ENCODE measurements around the gene FBXO47. TPM values are rescaled to one million over a fixed set of nuclear protein-coding genes. Genes with fewer than 3 reads are reported as not detected.

The FBXO47 gene
- total and polyA plus RNA-seq, 9 donors, result not detected

DNA sequence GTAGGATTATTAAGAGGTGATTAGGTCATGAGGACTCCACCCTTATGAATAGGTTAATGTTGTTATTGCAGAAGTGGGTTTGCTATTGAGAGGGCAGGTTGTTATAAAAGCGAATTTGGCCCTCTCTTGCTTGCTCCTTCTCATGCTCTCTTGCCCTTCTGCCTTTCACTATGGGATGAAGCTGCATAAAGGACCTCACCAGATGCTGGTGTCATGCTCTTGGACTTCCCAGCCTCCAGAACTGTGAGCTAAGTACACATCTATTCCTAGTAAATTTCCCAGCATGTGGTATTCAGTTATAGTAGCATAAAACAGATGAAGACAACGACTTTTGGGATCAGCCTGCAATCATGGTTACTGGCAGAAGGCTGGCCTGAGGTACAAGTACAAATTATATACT is 41.4 kb upstream of the FBXO47 start:
- Histone ChIP-seq H3K4me3 (ENCODE audit: low read length) (no peak overlapping the region), H3K9me3 (replicated peaks; ENCODE audit: control insufficient read depth, low read depth, low read length) (peaks cover 3% of the 10 kb centered on the region), H3K27ac (ENCODE audit: low read length) (no peak overlapping the region), H3K36me3 (ENCODE audit: control insufficient read depth, insufficient read depth, low read length) (no peaks in the 10 kb centered on the region), H3K27me3 (ENCODE audit: control insufficient read depth, insufficient read depth, low read length) (no peaks in the 10 kb centered on the region), H3K4me1 (ENCODE audit: control insufficient read depth, insufficient read depth, low read length) (no peaks in the 10 kb centered on the region)
- DNase-seq, result no peak
- no CpG with 5 or more reads among the region's 2 CpGs for WGBS (ENCODE audit: insufficient coverage)

DNA sequence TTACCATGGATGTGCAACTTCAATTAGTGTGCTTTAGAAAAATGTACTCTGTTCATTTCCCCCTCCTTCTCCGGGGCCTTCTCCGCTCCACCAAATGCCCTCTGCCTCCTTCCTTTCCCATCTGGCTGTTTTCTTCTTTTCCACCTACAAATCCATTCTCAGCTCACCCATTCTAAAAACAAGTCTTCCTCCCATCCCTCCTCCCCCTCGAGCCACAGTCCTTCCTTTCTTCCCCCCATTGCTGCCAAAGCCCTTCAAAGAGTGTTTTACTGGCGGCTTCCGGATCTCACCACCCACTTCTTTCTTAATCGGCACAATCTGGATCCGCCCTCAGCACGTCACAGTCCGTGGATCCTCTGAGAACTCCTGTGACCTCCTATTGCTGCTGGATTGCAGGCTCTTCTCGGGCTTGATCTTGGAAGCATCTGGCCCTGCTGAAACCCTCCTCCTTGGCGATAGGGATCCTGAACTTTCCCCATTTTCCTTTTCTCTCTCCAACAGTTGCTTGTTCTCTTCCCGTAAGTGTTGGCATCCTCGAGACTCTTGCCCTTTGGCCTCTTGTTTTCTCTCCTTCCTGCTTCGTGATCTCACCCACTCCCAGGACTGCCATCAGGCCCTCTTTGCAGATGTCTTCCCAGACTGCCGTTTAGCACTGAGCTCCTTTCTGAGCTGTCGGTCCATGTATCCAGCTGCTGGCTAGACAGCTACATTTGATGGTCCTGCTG is 36.0 kb upstream of the FBXO47 start:
- Histone ChIP-seq H3K27me3 (ENCODE audit: control insufficient read depth, insufficient read depth, low read length) (peaks cover 2% of the 10 kb centered on the region), H3K4me1 (ENCODE audit: control insufficient read depth, insufficient read depth, low read length) (peaks cover 14% of the 10 kb centered on the region), H3K4me3 (ENCODE audit: low read length) (no peak overlapping the region), H3K9me3 (replicated peaks; ENCODE audit: control insufficient read depth, low read depth, low read length) (no peaks in the 10 kb centered on the region), H3K27ac (ENCODE audit: low read length) (peak overlapping the region; percentile 75), H3K36me3 (ENCODE audit: control insufficient read depth, insufficient read depth, low read length) (no peaks in the 10 kb centered on the region)
- peak; percentile 82 for DNase-seq
- 32% methylated on average over 16 of the region's 16 CpGs for WGBS (ENCODE audit: insufficient coverage)

DNA sequence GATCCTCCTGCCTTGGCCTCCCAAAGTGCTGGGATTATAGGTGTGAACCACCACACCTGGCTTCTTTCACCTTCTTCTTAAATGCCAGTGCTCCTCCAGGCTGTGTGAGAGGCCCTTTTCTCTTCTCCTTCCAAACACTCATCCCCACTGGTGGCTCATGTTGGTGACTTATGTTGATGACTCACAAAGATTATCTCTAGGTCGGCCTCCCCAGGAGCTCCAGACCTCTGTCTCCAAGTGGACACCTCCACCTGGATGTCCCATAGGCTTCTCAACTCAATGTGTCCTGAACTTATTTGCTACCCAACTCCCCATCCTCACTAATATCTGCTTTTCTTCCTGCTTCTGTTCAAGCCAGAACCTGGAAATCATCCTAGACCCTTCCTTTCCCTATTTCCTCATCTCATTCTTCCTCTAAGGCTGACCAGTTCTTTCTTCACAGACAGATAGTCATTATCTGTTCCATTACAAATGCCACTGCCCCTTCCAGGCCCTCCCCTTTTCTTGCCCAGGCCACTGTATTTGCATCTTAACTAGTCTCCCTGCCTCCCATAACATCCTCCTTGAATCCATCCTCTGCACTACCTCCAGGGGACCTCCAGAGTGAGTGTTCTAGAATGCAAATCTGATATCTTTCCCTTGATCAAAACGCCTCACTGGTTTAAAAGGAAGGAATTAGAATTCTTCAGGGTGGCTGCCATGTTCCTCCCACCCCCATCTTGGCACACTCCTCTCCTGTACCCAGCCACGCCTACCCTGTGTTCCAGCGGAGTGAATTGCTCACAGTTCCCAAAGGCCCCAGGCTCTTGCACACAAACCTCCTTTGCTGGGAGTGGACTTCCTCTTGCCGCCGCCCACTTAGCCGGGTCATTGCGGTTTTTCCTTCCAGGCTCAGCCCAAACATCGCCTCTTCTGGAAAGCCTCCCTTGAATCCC is 34.8 kb upstream of the FBXO47 start:
- H3K9me3 ChIP-seq (replicated peaks; ENCODE audit: control insufficient read depth, low read depth, low read length), result peaks cover 7% of the 10 kb centered on the region
- peaks cover 14% of the 10 kb centered on the region for H3K4me1 ChIP-seq (ENCODE audit: control insufficient read depth, insufficient read depth, low read length)
- no peak overlapping the region for H3K4me3 ChIP-seq (ENCODE audit: low read length)
- peaks cover 2% of the 10 kb centered on the region for H3K27me3 ChIP-seq (ENCODE audit: control insufficient read depth, insufficient read depth, low read length)
- WGBS (ENCODE audit: insufficient coverage), result 60% methylated on average over 8 of the region's 9 CpGs
- no peaks in the 10 kb centered on the region for H3K36me3 ChIP-seq (ENCODE audit: control insufficient read depth, insufficient read depth, low read length)
- H3K27ac ChIP-seq (ENCODE audit: low read length), result peak overlapping the region; percentile 45
- peak; percentile 73 for DNase-seq

DNA sequence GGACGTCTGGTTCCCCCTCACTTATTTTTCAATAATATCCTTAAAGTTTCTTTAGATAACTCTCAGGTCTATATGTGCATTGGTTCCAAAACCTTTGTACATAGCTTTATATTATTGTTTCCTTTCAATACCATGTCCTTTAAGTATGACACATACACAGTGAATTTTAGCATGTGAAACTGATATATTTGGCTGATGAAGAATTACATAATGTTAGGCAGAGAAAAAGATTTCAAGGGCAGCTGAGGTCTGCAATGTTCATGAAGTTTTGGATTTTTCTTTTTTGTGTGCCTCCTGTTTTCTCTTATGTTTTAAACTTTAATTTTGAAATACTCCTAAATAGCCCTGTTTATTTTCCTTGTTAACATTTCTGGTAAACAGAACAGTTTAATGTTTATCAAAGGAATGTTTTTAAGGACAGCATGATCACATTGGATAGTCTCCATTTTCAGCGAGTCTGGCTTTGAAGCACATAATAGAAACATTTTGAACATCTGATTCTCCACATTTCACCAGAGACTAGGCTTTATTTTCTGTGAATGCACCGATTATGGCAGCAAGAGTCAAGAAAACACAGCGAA is 32.9 kb upstream of the FBXO47 start:
- H3K27ac ChIP-seq (ENCODE audit: low read length), result peak overlapping the region; percentile 29
- peak; percentile 32 for DNase-seq
- 20% methylated on average over 3 of the region's 4 CpGs for WGBS (ENCODE audit: insufficient coverage)

DNA sequence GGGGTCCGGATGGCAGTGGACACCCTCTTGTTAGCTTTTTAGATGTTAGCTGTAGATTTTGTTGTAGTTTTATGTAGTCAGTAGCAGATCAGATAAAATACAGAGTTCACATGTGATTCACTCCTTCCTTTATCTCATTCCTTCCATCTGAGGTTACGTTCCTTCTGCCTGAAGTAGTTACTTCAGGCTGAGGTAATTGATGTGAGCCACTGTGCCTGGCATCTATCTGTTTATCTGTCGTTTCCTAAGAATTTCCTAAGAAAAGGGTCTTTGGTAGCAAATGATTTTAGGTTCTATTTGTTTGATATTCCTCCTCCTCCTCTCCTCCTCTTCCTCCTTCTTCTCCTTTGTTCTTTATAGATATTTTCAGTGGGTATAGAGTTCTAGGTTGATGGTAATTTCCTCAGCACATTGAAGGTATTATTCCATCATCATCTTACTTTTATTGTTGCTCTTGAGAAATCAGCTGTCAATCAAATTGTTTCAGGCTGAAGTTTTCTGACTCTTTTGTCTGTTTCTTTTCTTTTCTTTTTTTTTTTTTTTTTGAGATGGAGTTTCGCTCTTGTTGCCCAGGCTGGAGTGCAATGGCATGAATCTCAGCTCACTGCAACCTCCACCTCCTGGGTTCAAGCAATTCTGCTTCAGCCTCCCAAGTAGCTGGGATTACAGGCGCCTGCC is 29.6 kb upstream of the FBXO47 start:
- Histone ChIP-seq H3K27ac (ENCODE audit: low read length) (no peak overlapping the region), H3K36me3 (ENCODE audit: control insufficient read depth, insufficient read depth, low read length) (no peaks in the 10 kb centered on the region), H3K4me3 (ENCODE audit: low read length) (no peak overlapping the region), H3K4me1 (ENCODE audit: control insufficient read depth, insufficient read depth, low read length) (peaks cover under 1% of the 10 kb centered on the region), H3K27me3 (ENCODE audit: control insufficient read depth, insufficient read depth, low read length) (no peaks in the 10 kb centered on the region), H3K9me3 (replicated peaks; ENCODE audit: control insufficient read depth, low read depth, low read length) (peaks cover 16% of the 10 kb centered on the region)
- no peak for DNase-seq
- WGBS (ENCODE audit: insufficient coverage), result no CpG with 5 or more reads among the region's 5 CpGs

More for the DNA sequence above, 32.9 kb upstream of the FBXO47 start:
- peaks cover 14% of the 10 kb centered on the region for H3K4me1 ChIP-seq (ENCODE audit: control insufficient read depth, insufficient read depth, low read length)
- peaks cover 16% of the 10 kb centered on the region for H3K9me3 ChIP-seq (replicated peaks; ENCODE audit: control insufficient read depth, low read depth, low read length)
- H3K36me3 ChIP-seq (ENCODE audit: control insufficient read depth, insufficient read depth, low read length), result no peaks in the 10 kb centered on the region
- H3K27me3 ChIP-seq (ENCODE audit: control insufficient read depth, insufficient read depth, low read length), result peaks cover 2% of the 10 kb centered on the region
- H3K4me3 ChIP-seq (ENCODE audit: low read length), result no peak overlapping the region

DNA sequence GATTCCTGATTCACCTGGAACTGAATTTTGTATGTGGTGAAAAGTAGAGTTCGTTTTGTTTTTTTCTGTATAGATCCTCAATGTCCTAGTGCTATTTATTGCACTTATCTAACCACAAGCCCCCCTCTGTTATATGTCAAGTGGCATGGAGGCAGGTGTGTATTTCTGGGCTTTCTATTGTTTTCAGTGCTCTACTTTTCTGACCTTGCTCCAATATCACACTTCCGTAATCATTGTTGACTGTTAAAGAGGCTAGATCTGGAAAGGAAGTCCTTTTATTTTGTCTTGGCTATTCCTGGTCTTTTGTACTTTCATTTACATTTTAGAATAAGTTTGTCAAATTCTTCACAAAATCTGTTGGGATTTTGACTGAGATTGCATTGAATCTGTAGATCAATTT is 26.8 kb upstream of the FBXO47 start:
- no peak for DNase-seq
- no CpG with 5 or more reads among the region's 2 CpGs for WGBS (ENCODE audit: insufficient coverage)
- H3K9me3 ChIP-seq (replicated peaks; ENCODE audit: control insufficient read depth, low read depth, low read length), result peaks cover 16% of the 10 kb centered on the region
- H3K27me3 ChIP-seq (ENCODE audit: control insufficient read depth, insufficient read depth, low read length), result no peaks in the 10 kb centered on the region
- H3K4me1 ChIP-seq (ENCODE audit: control insufficient read depth, insufficient read depth, low read length), result no peaks in the 10 kb centered on the region
- no peaks in the 10 kb centered on the region for H3K36me3 ChIP-seq (ENCODE audit: control insufficient read depth, insufficient read depth, low read length)
- no peak overlapping the region for H3K4me3 ChIP-seq (ENCODE audit: low read length)
- H3K27ac ChIP-seq (ENCODE audit: low read length), result no peak overlapping the region

DNA sequence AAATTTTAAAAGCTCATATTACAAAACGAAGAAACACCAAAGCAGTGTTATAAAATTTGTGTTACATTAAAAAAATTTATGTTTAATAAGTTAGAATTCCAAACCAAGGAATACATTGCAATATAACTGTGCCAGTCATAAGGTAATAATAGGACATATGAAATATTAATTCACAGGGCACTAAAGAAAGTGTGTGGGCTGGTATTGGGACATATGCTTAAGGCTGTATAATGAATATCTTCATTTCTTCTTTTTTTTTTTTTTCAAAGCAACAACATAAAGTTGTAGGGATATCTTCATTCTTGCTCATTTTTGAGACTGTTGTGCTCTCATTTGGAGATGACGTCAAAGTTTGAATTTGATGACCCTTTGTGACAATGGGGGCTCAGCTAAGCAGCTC is 17.5 kb upstream of the FBXO47 start:
- Histone ChIP-seq H3K36me3 (ENCODE audit: control insufficient read depth, insufficient read depth, low read length) (no peaks in the 10 kb centered on the region), H3K27ac (ENCODE audit: low read length) (no peak overlapping the region), H3K4me1 (ENCODE audit: control insufficient read depth, insufficient read depth, low read length) (no peaks in the 10 kb centered on the region), H3K27me3 (ENCODE audit: control insufficient read depth, insufficient read depth, low read length) (no peaks in the 10 kb centered on the region), H3K9me3 (replicated peaks; ENCODE audit: control insufficient read depth, low read depth, low read length) (no peaks in the 10 kb centered on the region), H3K4me3 (ENCODE audit: low read length) (no peak overlapping the region)
- WGBS (ENCODE audit: insufficient coverage), result no CpG with 5 or more reads among the region's 2 CpGs
- DNase-seq, result no peak

DNA sequence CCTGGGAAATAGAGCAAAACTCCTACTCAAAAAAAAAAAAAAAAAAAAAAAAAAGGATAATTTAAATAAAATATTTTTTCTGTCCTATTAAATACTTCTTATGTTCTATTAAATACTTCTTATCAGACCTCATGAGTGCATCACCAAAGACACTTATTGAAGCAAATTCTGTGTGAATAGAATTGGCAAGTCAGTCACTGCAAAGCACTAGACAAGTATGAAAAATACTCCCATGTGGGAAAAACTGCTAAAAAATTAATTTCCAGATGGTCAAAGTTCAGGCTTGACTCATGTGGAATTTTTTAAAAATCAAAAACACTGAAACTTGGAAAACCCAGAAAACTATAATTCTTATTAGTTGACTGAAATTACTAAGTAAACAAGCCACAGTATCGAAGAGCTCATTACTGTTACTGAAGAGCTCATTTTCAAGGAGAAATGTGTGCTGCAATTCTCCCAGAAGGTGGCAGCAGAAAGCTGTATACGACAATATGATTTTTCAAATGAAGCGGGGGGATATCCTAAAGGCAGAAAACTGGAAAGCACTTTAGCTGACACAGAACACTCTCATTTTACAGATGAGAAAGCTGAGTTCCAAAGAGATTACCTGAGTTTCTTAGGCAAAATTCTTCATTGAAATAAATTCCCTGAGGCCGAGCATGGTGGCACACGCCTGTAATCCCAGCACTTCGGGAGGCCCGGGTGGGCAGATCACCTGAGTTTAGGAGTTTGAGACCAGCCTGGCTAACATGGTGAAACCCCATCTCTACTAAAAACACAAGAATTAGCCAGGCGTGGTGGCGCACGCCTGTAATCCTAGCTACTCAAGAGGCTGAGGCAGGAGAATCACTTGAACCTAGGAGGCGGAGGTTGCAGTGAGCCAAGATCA is 15.9 kb upstream of the FBXO47 start:
- Histone ChIP-seq H3K4me1 (ENCODE audit: control insufficient read depth, insufficient read depth, low read length) (no peaks in the 10 kb centered on the region), H3K27me3 (ENCODE audit: control insufficient read depth, insufficient read depth, low read length) (no peaks in the 10 kb centered on the region), H3K36me3 (ENCODE audit: control insufficient read depth, insufficient read depth, low read length) (no peaks in the 10 kb centered on the region), H3K4me3 (ENCODE audit: low read length) (no peak overlapping the region), H3K9me3 (replicated peaks; ENCODE audit: control insufficient read depth, low read depth, low read length) (no peaks in the 10 kb centered on the region), H3K27ac (ENCODE audit: low read length) (no peak overlapping the region)
- 46% methylated on average over 4 of the region's 11 CpGs for WGBS (ENCODE audit: insufficient coverage)
- peak; percentile 87 for DNase-seq

DNA sequence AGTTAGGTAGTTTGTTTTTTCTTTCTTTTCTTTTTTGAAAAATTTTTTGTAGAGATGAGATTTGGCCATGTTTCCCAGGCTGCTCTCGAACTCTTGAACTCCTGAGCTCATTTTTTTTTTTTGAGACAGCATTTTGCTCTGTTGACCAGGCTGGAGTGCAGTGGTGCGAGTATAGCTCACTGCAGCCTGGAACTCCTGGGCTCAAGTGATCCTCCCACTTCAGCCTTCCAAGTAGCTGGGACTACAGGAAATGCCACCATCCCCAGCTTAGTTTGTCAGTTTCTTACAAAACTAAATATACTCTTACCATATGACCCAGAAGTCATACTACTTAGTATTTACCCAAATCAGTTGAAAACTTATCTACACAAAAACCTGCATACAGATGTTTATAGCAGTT is 14.4 kb upstream of the FBXO47 start:
- Histone ChIP-seq H3K4me1 (ENCODE audit: control insufficient read depth, insufficient read depth, low read length) (no peaks in the 10 kb centered on the region), H3K27me3 (ENCODE audit: control insufficient read depth, insufficient read depth, low read length) (no peaks in the 10 kb centered on the region), H3K27ac (ENCODE audit: low read length) (no peak overlapping the region), H3K36me3 (ENCODE audit: control insufficient read depth, insufficient read depth, low read length) (no peaks in the 10 kb centered on the region), H3K4me3 (ENCODE audit: low read length) (no peak overlapping the region), H3K9me3 (replicated peaks; ENCODE audit: control insufficient read depth, low read depth, low read length) (no peaks in the 10 kb centered on the region)
- WGBS (ENCODE audit: insufficient coverage), result 76% methylated on average over 2 of the region's 2 CpGs
- no peak for DNase-seq
